Measurements from ENCODE around the gene GRIK4.

The GRIK4 gene

DNA sequence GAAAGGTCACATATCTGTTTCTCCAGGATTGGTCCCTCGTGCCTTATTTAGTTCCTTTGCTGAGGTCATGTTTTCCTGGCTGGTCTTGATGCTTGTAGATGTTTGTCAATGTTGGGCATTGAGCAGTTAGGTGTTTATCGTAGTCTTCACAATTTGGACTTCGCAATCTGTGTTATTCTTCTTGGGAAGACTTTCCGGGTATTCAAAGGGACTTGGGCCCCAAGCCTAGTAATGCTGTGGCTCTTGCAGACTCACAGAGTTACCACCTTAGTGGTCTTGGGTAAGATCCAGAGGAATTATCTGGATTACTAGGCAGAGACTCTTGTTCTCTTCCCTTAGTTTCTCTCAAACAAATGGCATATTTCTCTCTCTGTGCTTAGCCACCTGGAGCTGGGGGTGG, 223.5 kb downstream of the GRIK4 start:
- no peak for DNase-seq (ENCODE audit: extremely low read depth, low read depth)

DNA sequence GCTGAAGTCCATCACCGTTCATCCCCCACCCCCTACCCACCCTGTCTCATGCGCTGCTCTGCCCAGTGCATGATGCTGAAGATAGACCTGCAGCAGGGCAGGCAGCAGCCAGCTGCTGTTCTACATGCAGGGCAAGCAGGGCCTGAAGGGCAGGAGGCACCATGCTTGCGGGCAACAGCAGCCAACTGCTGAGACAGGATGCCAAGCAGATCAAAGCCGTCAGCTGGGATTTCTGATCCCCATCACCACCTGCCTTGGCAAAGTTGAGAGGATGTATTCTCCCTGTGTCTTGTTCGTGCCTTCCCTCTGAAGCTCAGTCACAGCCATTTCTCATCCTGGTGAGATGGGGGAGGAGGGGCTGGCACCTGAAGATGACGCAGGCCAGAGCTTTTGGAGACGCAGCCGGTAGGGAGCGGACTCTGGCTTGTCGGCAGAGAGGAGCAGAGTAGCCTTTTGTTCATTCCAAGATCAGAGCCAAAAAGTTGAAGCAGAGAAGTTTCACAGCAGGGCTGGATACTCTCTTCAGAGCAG, 227.0 kb downstream of the GRIK4 start:
- TF ChIP-seq, protein P1, sequence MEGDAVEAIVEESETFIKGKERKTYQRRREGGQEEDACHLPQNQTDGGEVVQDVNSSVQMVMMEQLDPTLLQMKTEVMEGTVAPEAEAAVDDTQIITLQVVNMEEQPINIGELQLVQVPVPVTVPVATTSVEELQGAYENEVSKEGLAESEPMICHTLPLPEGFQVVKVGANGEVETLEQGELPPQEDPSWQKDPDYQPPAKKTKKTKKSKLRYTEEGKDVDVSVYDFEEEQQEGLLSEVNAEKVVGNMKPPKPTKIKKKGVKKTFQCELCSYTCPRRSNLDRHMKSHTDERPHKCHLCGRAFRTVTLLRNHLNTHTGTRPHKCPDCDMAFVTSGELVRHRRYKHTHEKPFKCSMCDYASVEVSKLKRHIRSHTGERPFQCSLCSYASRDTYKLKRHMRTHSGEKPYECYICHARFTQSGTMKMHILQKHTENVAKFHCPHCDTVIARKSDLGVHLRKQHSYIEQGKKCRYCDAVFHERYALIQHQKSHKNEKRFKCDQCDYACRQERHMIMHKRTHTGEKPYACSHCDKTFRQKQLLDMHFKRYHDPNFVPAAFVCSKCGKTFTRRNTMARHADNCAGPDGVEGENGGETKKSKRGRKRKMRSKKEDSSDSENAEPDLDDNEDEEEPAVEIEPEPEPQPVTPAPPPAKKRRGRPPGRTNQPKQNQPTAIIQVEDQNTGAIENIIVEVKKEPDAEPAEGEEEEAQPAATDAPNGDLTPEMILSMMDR (IDR thresholded peaks at IDR 0.05; ENCODE audit: low read depth, low read length): no peak

More for the DNA sequence above, 223.5 kb downstream of the GRIK4 start:
- TF ChIP-seq, protein P1 (IDR thresholded peaks at IDR 0.05; ENCODE audit: low read depth, low read length): no peak

DNA sequence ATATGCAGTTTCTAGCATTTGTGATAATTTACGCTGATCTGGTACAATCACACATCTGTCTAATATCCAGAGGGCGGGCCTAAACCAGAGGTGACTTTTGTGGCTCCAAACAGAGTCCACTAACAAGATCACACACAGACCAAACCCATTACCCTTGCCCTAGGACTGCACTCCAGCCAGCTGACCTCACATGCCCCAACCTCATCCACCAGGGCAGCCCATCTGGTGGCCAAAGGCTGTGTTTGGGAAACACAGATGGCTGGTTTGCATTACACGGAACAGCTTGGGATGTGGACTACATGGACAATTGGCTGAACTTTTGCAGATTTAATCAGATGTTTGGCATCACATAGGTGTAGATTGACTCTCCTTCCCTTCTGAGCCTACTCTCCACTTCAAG, 228.2 kb downstream of the GRIK4 start:
- DNase-seq (ENCODE audit: extremely low read depth, low read depth): no peak
- TF ChIP-seq, protein P1 (IDR thresholded peaks at IDR 0.05; ENCODE audit: low read depth, low read length): no peak

More for the DNA sequence above, 227.0 kb downstream of the GRIK4 start:
- no peak for DNase-seq (ENCODE audit: extremely low read depth, low read depth)

DNA sequence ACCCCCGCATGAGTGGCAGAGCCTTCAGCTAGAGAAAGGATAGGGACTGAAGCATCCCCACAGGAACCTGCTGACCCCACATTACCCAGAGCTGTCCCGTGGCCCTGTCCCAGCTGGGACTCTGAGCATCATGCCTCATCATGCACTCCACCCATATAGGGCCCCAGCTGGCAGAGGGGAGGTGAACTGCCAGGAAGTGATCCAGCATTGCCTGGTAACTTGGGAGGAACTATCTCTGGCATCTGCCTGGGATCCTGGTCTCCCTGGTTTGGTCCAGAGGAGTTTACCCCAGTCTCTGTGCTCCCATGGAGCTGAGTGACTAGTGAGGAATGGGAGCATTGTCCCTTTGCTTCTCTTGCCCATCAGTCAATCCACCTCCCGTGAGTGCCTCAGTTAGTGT, 228.8 kb downstream of the GRIK4 start:
- DNase-seq (ENCODE audit: extremely low read depth, low read depth): no peak
- TF ChIP-seq, protein P1 (IDR thresholded peaks at IDR 0.05; ENCODE audit: low read depth, low read length): no peak

DNA sequence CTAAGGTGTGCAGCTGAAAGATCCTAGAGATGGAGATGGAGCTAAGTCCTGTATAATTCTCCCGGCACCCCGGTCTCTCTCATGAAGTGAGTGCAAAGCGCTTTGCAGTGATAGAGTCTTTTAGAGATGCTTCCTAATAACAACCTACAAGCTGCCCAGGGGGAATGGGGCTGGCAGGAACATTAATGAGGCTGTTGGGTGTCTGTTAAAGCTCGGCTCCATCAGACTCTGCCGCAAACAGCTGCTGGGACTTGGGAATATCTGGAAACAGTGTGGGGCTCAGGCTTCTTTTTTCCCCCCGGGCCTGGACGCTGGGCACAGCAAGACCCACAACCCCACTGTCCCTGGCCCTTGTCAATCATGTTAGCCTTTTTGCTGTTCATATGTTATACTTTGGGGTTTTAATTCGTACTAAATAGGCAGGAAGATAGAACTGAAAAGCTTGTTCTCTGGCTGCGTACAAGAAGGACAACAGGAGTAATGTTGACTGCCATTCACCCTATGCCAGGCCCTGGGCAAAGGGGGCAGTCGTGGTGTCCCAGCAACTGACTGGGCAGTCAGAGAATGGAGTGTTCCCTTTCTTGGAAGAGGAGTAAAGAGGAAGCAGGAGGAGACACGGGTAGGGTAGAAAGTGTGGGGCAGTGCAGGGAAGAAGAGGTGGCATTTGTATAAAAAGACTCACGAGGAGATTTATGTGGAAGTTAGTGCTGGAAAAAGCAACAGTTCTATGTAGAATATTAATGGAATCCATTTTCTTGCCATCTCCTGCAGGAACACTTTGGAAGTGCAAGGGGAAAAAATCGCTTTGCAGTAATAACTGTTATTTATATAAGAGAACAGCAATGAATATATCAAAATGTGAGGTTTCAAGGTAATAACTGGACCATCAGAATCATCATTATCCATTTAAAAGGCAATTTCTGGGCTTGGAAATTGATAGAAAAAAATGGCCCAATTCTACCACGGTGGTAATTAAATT, 232.8 kb downstream of the GRIK4 start:
- TF ChIP-seq, protein P1 (IDR thresholded peaks at IDR 0.05; ENCODE audit: low read depth, low read length): no peak

DNA sequence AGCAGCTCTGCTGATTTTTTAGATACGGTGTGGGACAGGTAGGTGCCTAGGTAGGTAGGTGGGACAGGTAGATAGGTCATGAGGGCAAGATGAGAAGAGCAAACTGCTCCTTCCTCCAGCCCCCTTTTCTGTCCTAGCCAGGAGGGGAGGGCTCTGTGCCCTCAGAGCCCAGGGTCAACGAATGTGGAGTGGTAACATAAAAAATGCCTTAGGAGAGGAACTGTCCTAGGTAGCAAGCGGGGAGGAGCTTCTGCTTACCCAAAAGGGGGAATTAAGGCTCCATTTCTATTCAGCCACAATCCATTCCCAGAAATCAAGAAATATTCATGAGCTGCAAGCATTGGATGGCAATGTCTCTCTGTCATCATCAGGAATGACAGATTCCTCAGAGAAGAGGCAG, 234.8 kb downstream of the GRIK4 start:
- no peak for DNase-seq (ENCODE audit: extremely low read depth, low read depth)
- TF ChIP-seq, protein P1 (IDR thresholded peaks at IDR 0.05; ENCODE audit: low read depth, low read length): no peak

More for the DNA sequence above, 232.8 kb downstream of the GRIK4 start:
- DNase-seq (ENCODE audit: extremely low read depth, low read depth): no peak
